Hepatocyte (in vitro differentiated cells): Measurements from ENCODE around the gene SOCS2. TPM values are rescaled to one million over a fixed set of nuclear protein-coding genes. Genes with fewer than 3 reads are reported as not detected.

Experiments
- DNase-seq: peaks from one replicate; pipeline ENCODE4 v3.0.0-alpha.2; 2016; ENCODE audit warnings: low spot score
- H2AFZ ChIP-seq: fragments of 200-600 bp; sonication (generic); 2 replicates; pipeline ENCODE4 v1.6.0; 2016; ENCODE audit warnings: antibody characterized with exemption, mild to moderate bottlenecking
- H3K27ac ChIP-seq: fragments of 200-600 bp; sonication (generic); 2 replicates; pipeline ENCODE4 v1.5.1; 2016; ENCODE audit warnings: mild to moderate bottlenecking
- H3K27me3 ChIP-seq: fragments of 200-600 bp; sonication (generic); 2 replicates; pipeline ENCODE4 v1.6.1; 2016
- H3K36me3 ChIP-seq: fragments of 200-600 bp; sonication (generic); replicated peaks from 2 replicates; pipeline ENCODE4 v1.5.1; 2016; ENCODE audit warnings: low read depth; ENCODE audit not compliant: insufficient read depth
- H3K4me1 ChIP-seq: fragments of 200-600 bp; sonication (generic); 2 replicates; pipeline ENCODE4 v1.5.1; 2016; ENCODE audit warnings: mild to moderate bottlenecking, moderate library complexity; ENCODE audit not compliant: insufficient read depth
- H3K4me2 ChIP-seq: fragments of 200-600 bp; sonication (generic); 2 replicates; pipeline ENCODE4 v1.6.0; 2016
- H3K4me3 ChIP-seq: fragments of 200-600 bp; sonication (generic); 2 replicates; pipeline ENCODE4 v1.5.1; 2016; ENCODE audit warnings: mild to moderate bottlenecking
- H3K79me2 ChIP-seq: fragments of 200-600 bp; sonication (generic); 2 replicates; pipeline ENCODE4 v1.6.0; 2017; ENCODE audit warnings: mild to moderate bottlenecking
- H3K9me2 ChIP-seq: fragments of 200-600 bp; sonication (generic); replicated peaks from 2 replicates; pipeline ENCODE4 v1.6.0; 2017; ENCODE audit warnings: mild to moderate bottlenecking; ENCODE audit not compliant: insufficient read depth
- H3K9me3 ChIP-seq: fragments of 200-600 bp; sonication (generic); 2 replicates; pipeline ENCODE4 v1.5.1; 2016; ENCODE audit warnings: low read depth, mild to moderate bottlenecking
- H4K20me1 ChIP-seq: fragments of 200-600 bp; sonication (generic); 2 replicates; pipeline ENCODE4 v1.6.0; 2016; ENCODE audit warnings: mild to moderate bottlenecking; ENCODE audit not compliant: insufficient read depth, poor library complexity, severe bottlenecking
- CTCF ChIP-seq: fragments of 200-600 bp; sonication (generic); IDR thresholded peaks from 2 replicates; pipeline ENCODE4 v1.5.1; 2016; ENCODE audit warnings: antibody characterized with exemption, mild to moderate bottlenecking; ENCODE audit not compliant: poor library complexity
- EZH2 ChIP-seq: fragments of 200-600 bp; sonication (generic); IDR thresholded peaks from 2 replicates; pipeline ENCODE4 v1.6.1; 2016; ENCODE audit warnings: antibody characterized with exemption, mild to moderate bottlenecking, borderline replicate concordance
- EZH2phosphoT487 ChIP-seq: fragments of 200-600 bp; sonication (generic); IDR thresholded peaks from one replicate; pipeline ENCODE4 v1.6.1; 2018; ENCODE audit warnings: antibody characterized with exemption, mild to moderate bottlenecking, low read depth, moderate library complexity; ENCODE audit not compliant: unreplicated experiment, severe bottlenecking
- WGBS: methylation state at CpG from one replicate; pipeline ENCODE4 v1.1.6; 2016; ENCODE audit warnings: low lambda C conversion rate; ENCODE audit errors: missing lambda C conversion rate; 5-methylcytosine and 5-hydroxymethylcytosine counted together
- polyA plus RNA-seq: library from polyadenylated mRNA; unstranded; fragments of >200 nt; fragmentation: Nextera tagmentation; extraction: Ambion mirVana; gene quantifications from 2 replicates; pipeline ENCODE4 v1.2.1, GENCODE V29; 2016
- total RNA-seq: library from RNA; depleted of rRNA; stranded (reverse); fragments of >200 nt; gene quantifications from 2 replicates; pipeline ENCODE4 v1.2.3, GENCODE V29; 2014

Gene SOCS2
- total and polyA plus RNA-seq, 2 experiments from 2014 or later, result 30.9 to 33.4 TPM

- DNase-seq, result peak; percentile 20
- peak overlapping the region; percentile 100 for H3K4me2 ChIP-seq
These were observed 1.2 kb downstream of the SOCS2 start for GRCh38 chr12:93573552-93574223.

GRCh38 chr12:93577222-93577621 is 4.7 kb downstream of the SOCS2 start:
- H3K4me1 ChIP-seq, result peaks cover 12% of the 10 kb centered on the region
- peaks cover 14% of the 10 kb centered on the region for H3K27me3 ChIP-seq
- H3K4me2 ChIP-seq, result no peak overlapping the region
- H3K79me2 ChIP-seq, result peaks cover 27% of the 10 kb centered on the region
- H3K4me3 ChIP-seq, result no peak overlapping the region
- TF ChIP-seq EZH2phosphoT487 (no peak), EZH2 (no peak), CTCF (no peak)
- H3K27ac ChIP-seq, result no peak overlapping the region
- H4K20me1 ChIP-seq, result no peaks in the 10 kb centered on the region
- H3K36me3 ChIP-seq, result no peaks in the 10 kb centered on the region
- 64% methylated on average over 3 of the region's 3 CpGs for WGBS
- H2AFZ ChIP-seq, result no peak overlapping the region
- DNase-seq, result no peak
- no peaks in the 10 kb centered on the region for H3K9me2 ChIP-seq
- no peaks in the 10 kb centered on the region for H3K9me3 ChIP-seq

More at GRCh38 chr12:93573552-93574223, 1.2 kb downstream of the SOCS2 start:
- peaks cover 14% of the 10 kb centered on the region for H3K27me3 ChIP-seq
- H3K4me3 ChIP-seq, result peak overlapping the region; percentile 88
- no peaks in the 10 kb centered on the region for H3K9me2 ChIP-seq
- H3K4me1 ChIP-seq, result peaks cover 12% of the 10 kb centered on the region
- H3K36me3 ChIP-seq, result no peaks in the 10 kb centered on the region
- peaks cover 27% of the 10 kb centered on the region for H3K79me2 ChIP-seq
- no peaks in the 10 kb centered on the region for H4K20me1 ChIP-seq
- 10% methylated on average over 21 of the region's 21 CpGs for WGBS
- no peaks in the 10 kb centered on the region for H3K9me3 ChIP-seq
- H2AFZ ChIP-seq, result peak overlapping the region; percentile 48
- TF ChIP-seq CTCF (no peak), EZH2phosphoT487 (no peak), EZH2 (no peak)
- H3K27ac ChIP-seq, result peak overlapping the region; percentile 10

- H3K4me1 ChIP-seq, result peaks cover 5% of the 10 kb centered on the region
- 81% methylated on average over 5 of the region's 5 CpGs for WGBS
These were observed 5.7 kb downstream of the SOCS2 start for GRCh38 chr12:93578221-93578620.

More at GRCh38 chr12:93578221-93578620, 5.7 kb downstream of the SOCS2 start:
- peaks cover 5% of the 10 kb centered on the region for H3K27me3 ChIP-seq
- H3K36me3 ChIP-seq, result no peaks in the 10 kb centered on the region
- peaks cover 21% of the 10 kb centered on the region for H3K79me2 ChIP-seq
- no peak overlapping the region for H2AFZ ChIP-seq
- H3K4me3 ChIP-seq, result no peak overlapping the region
- no peak for DNase-seq
- no peak overlapping the region for H3K4me2 ChIP-seq
- no peak for TF ChIP-seq EZH2
- no peak for TF ChIP-seq CTCF
- no peak for TF ChIP-seq EZH2phosphoT487
- H3K27ac ChIP-seq, result no peak overlapping the region
- no peaks in the 10 kb centered on the region for H4K20me1 ChIP-seq
- H3K9me3 ChIP-seq, result no peaks in the 10 kb centered on the region
- no peaks in the 10 kb centered on the region for H3K9me2 ChIP-seq
